ENCODE results near the gene RNF167. TPM values are rescaled to one million over a fixed set of nuclear protein-coding genes. Genes with fewer than 3 reads are reported as not detected.

RNF167 gene
- total and polyA plus RNA-seq, 2 of the 13 experiments (the other 11 are each of a cell fraction or from before 2014, with no cell fraction given): 44.1 to 45.4 TPM

GRCh38 chr17:4947411-4948165 lies 7.5 kb downstream of the RNF167 start (continued):
- TF ChIP-seq ZBTB10 (CRISPR knock-in tag; IDR thresholded peaks at IDR 0.05; ENCODE audit: borderline replicate concordance) (no peak), KAT8 (CRISPR knock-in tag; IDR thresholded peaks at IDR 0.05) (0 out of 2 replicates have a peak, but pooled peaks have one; percentile 20), ASH2L (IDR thresholded peaks at IDR 0.05; ENCODE audit: insufficient read length, low read depth, low read length) (peak; percentile 2), E2F2 (CRISPR knock-in tag; IDR thresholded peaks at IDR 0.05; ENCODE audit: borderline replicate concordance) (0 out of 2 replicates have a peak, but pooled peaks have one; percentile 70), ZNF788 (CRISPR knock-in tag; IDR thresholded peaks at IDR 0.05; ENCODE audit: borderline replicate concordance) (peak; percentile 75; the same call in 1 of the 2 replicates), KLF12 (CRISPR knock-in tag; IDR thresholded peaks at IDR 0.05; ENCODE audit: borderline replicate concordance) (peak; percentile 67), ZSCAN21 (CRISPR knock-in tag; IDR thresholded peaks at IDR 0.05; ENCODE audit: borderline replicate concordance) (peak; percentile 46; the same call in 1 of the 2 replicates), SAP130 (CRISPR knock-in tag; IDR thresholded peaks at IDR 0.05; ENCODE audit: low read depth) (peak; percentile 53; the same call in 1 of the 2 replicates), DZIP1 (CRISPR knock-in tag; IDR thresholded peaks at IDR 0.05) (no peak), LBX2 (CRISPR knock-in tag; IDR thresholded peaks at IDR 0.05; ENCODE audit: borderline replicate concordance) (0 out of 2 replicates have a peak, but pooled peaks have one; percentile 57), MTF1 (CRISPR knock-in tag; IDR thresholded peaks at IDR 0.05) (no peak), ZSCAN25 (CRISPR knock-in tag; IDR thresholded peaks at IDR 0.05) (no peak), NFKB2 (CRISPR knock-in tag; IDR thresholded peaks at IDR 0.05; ENCODE audit: borderline replicate concordance) (peak; percentile 62), RERE (CRISPR knock-in tag; IDR thresholded peaks at IDR 0.05; ENCODE audit: low read depth) (no peak)

Measured in HepG2 (cell line).